H1 (cell line): Measurements from ENCODE around the gene RIPK4. TPM values are rescaled to one million over a fixed set of nuclear protein-coding genes. Genes with fewer than 3 reads are reported as not detected.

ENCODE experiments used
- CTCF ChIA-PET: fragments of 300-600 bp; sonication (Branson Sonifier 250); formaldehyde crosslinking; loops from one replicate; lab custom pipeline; 2021; ENCODE audit not compliant: partially characterized antibody; lab: Charles Lee
- POLR2A ChIA-PET: fragments of 300-600 bp; sonication (Branson Sonifier 250); formaldehyde crosslinking; loops from one replicate; lab custom pipeline; 2021; ENCODE audit warnings: inconsistent platforms; ENCODE audit not compliant: partially characterized antibody; lab: Charles Lee
- DNase-seq, 2 experiments: peaks; one replicate each; pipeline versions ENCODE4 v3.0.0 to v3.0.0-alpha.2; 2010 to 2022; ENCODE audit warnings: low spot score in 2 of 2, low read depth in 1 of 2, mixed read lengths in 1 of 2
- FAIRE-seq: peaks from 2 replicates; lab custom pipeline; 2011; peaks lifted over from hg19 to GRCh38; lab: Jason Lieb, UNC
- H2AFZ ChIP-seq: 2 replicates; pipeline ENCODE4 v1.8.1; 2012; ENCODE audit warnings: low read length, inconsistent platforms
- H2AK5ac ChIP-seq: 2 replicates; pipeline ENCODE4 v1.6.1; 2013; ENCODE audit warnings: low read depth, low read length
- H2BK120ac ChIP-seq: replicated peaks from 2 replicates; pipeline ENCODE3; 2013; ENCODE audit warnings: low read depth, low read length, inconsistent platforms
- H2BK12ac ChIP-seq: 2 replicates; pipeline ENCODE4 v1.6.1; 2013; ENCODE audit warnings: low read depth, low read length
- H2BK15ac ChIP-seq: 2 replicates; pipeline ENCODE4 v1.6.1; 2013; ENCODE audit warnings: low read length
- H2BK20ac ChIP-seq: 2 replicates; pipeline ENCODE4 v1.6.1; 2013; ENCODE audit warnings: low read length
- H2BK5ac ChIP-seq: 2 replicates; pipeline ENCODE4 v1.6.1; 2013; ENCODE audit warnings: low read depth, low read length
- H3K14ac ChIP-seq: 2 replicates; pipeline ENCODE4 v1.6.1; 2013; ENCODE audit warnings: inconsistent platforms; ENCODE audit not compliant: insufficient read length
- H3K18ac ChIP-seq: 2 replicates; pipeline ENCODE4 v1.6.1; 2013; ENCODE audit warnings: low read length; ENCODE audit errors: extremely low read depth
- H3K23ac ChIP-seq: 2 replicates; pipeline ENCODE4 v1.6.1; 2013; ENCODE audit warnings: inconsistent platforms; ENCODE audit not compliant: insufficient read length
- H3K23me2 ChIP-seq: 2 replicates; pipeline ENCODE4 v1.6.1; 2013; ENCODE audit warnings: low read depth, low read length
- H3K27ac ChIP-seq: 2 replicates; pipeline ENCODE4 v1.6.1; 2011; ENCODE audit warnings: low read depth, low read length, inconsistent platforms
- H3K27me3 ChIP-seq, 4 experiments: replicated peaks in 1 of 4; 1 replicate in 1 of 4; 2 replicates in 3 of 4; pipeline versions ENCODE4 v1.6.1 to v1.8.1; 2011 to 2013; ENCODE audit warnings: low read length in 3 of 4, mild to moderate bottlenecking in 3 of 4, inconsistent platforms in 2 of 4, mixed read lengths in 2 of 4, moderate library complexity in 1 of 4; ENCODE audit not compliant: control insufficient read depth in 3 of 4, insufficient read depth in 3 of 4; ENCODE audit errors: extremely low read depth in 1 of 4
- H3K36me3 ChIP-seq, 4 experiments: 2 replicates each; pipeline versions ENCODE4 v1.6.1 to v1.8.1; 2011 to 2013; ENCODE audit warnings: mild to moderate bottlenecking in 4 of 4, low read length in 3 of 4, moderate library complexity in 2 of 4, control low read depth in 1 of 4, inconsistent platforms in 1 of 4; ENCODE audit not compliant: insufficient read depth in 4 of 4, control insufficient read depth in 2 of 4
- H3K4ac ChIP-seq: replicated peaks from 2 replicates; pipeline ENCODE3; 2013; ENCODE audit warnings: low read length, low read depth, mixed read lengths, inconsistent platforms; ENCODE audit not compliant: insufficient read length
- H3K4me1 ChIP-seq, 4 experiments: replicated peaks in 1 of 4; 1 replicate in 1 of 4; 2 replicates in 3 of 4; pipeline versions ENCODE4 v1.6.1 to v1.8.1; 2011 to 2013; ENCODE audit warnings: low read length in 3 of 4, inconsistent platforms in 2 of 4, mixed read lengths in 1 of 4; ENCODE audit not compliant: insufficient read depth in 4 of 4, control insufficient read depth in 3 of 4
- H3K4me2 ChIP-seq, 2 experiments: 2 replicates each; pipeline versions ENCODE4 v1.6.1 to v1.8.1; 2011 to 2013; ENCODE audit warnings: low read depth in 2 of 2, low read length in 2 of 2, control low read depth in 1 of 2, inconsistent platforms in 1 of 2, mild to moderate bottlenecking in 1 of 2; ENCODE audit not compliant: insufficient read depth in 1 of 2
- H3K4me3 ChIP-seq, 4 experiments: fragments of 200-600, 300-600 bp in 1 of 4; sonication (generic), shearing (Covaris generic), sonication (Bioruptor Twin) in 1 of 4; 2 replicates each; pipeline versions ENCODE4 v1.5.1 to v1.8.1; 2011 to 2016; ENCODE audit warnings: low read length in 4 of 4, low read depth in 3 of 4, control low read depth in 2 of 4, inconsistent platforms in 2 of 4, mild to moderate bottlenecking in 2 of 4, mixed read lengths in 1 of 4, moderate library complexity in 1 of 4; ENCODE audit not compliant: insufficient read depth in 2 of 4; ENCODE audit errors: extremely low read depth in 1 of 4
- H3K56ac ChIP-seq: replicated peaks from 2 replicates; pipeline ENCODE3; 2013; ENCODE audit warnings: low read depth, mild to moderate bottlenecking, mixed read lengths, low read length, inconsistent platforms; ENCODE audit not compliant: insufficient read length
- H3K79me1 ChIP-seq: 2 replicates; pipeline ENCODE4 v1.6.1; 2013; ENCODE audit warnings: low read depth, low read length, control low read depth
- H3K79me2 ChIP-seq, 2 experiments: 2 replicates each; pipeline versions ENCODE4 v1.6.1 to v1.8.1; 2012 to 2013; ENCODE audit warnings: low read length in 2 of 2, mild to moderate bottlenecking in 2 of 2, inconsistent platforms in 1 of 2; ENCODE audit not compliant: insufficient read depth in 2 of 2, control insufficient read depth in 1 of 2
- H3K9ac ChIP-seq, 4 experiments: replicated peaks in 1 of 4; 1 replicate in 1 of 4; 2 replicates in 3 of 4; pipeline versions ENCODE4 v1.6.1 to v1.8.1; 2011 to 2013; ENCODE audit warnings: low read depth in 3 of 4, low read length in 3 of 4, control low read depth in 2 of 4, mild to moderate bottlenecking in 2 of 4, moderate library complexity in 2 of 4, inconsistent platforms in 1 of 4; ENCODE audit errors: extremely low read depth in 1 of 4
- H3K9me3 ChIP-seq, 2 experiments: 2 replicates each; pipeline versions ENCODE4 v1.6.1 to v1.8.1; 2012 to 2013; ENCODE audit warnings: mild to moderate bottlenecking in 2 of 2, moderate library complexity in 2 of 2, control low read depth in 1 of 2, inconsistent platforms in 1 of 2, low read depth in 1 of 2, low read length in 1 of 2, mixed read lengths in 1 of 2; ENCODE audit not compliant: insufficient read depth in 2 of 2
- H4K20me1 ChIP-seq, 2 experiments: replicated peaks in 1 of 2; 2 replicates each; pipeline versions ENCODE3 to v1.8.1; 2011 to 2013; ENCODE audit warnings: inconsistent platforms in 2 of 2, low read length in 2 of 2, mild to moderate bottlenecking in 1 of 2; ENCODE audit not compliant: insufficient read depth in 2 of 2, control insufficient read depth in 1 of 2
- H4K5ac ChIP-seq: 2 replicates; pipeline ENCODE4 v1.6.1; 2013; ENCODE audit warnings: low read length, low read depth, mixed read lengths, inconsistent platforms; ENCODE audit not compliant: insufficient read length
- H4K8ac ChIP-seq: 2 replicates; pipeline ENCODE4 v1.8.0; 2013; ENCODE audit warnings: mild to moderate bottlenecking, moderate library complexity, low read length, inconsistent platforms; ENCODE audit not compliant: insufficient read depth; ENCODE audit errors: extremely low read depth
- H4K91ac ChIP-seq: replicated peaks from 2 replicates; pipeline ENCODE3; 2013; ENCODE audit warnings: low read length, mixed read lengths, inconsistent platforms; ENCODE audit not compliant: insufficient read length
- BRCA1 ChIP-seq: IDR thresholded peaks from 2 replicates; pipeline ENCODE4 v1.6.1; 2012; ENCODE audit warnings: low read depth, low read length, improper control_type of control experiment
- EGR1 ChIP-seq: IDR thresholded peaks from 2 replicates; pipeline ENCODE4 v1.6.1; 2011; ENCODE audit warnings: low read depth, low read length, borderline replicate concordance
- JUN ChIP-seq: IDR thresholded peaks from 2 replicates; pipeline ENCODE4 v1.6.1; 2011; ENCODE audit warnings: low read depth, mild to moderate bottlenecking, improper control_type of control experiment, low read length
- POLR2A ChIP-seq, 2 experiments: IDR thresholded peaks; 1 replicate in 1 of 2; 2 replicates in 1 of 2; pipeline ENCODE4 v1.6.1; 2011; ENCODE audit warnings: low read depth in 2 of 2, low read length in 2 of 2, mild to moderate bottlenecking in 2 of 2; ENCODE audit errors: control extremely low read depth in 1 of 2
- RNF2 ChIP-seq: fragments of 200-900, 300-1000 bp; sonication (generic); IDR thresholded peaks from 2 replicates; pipeline ENCODE4 v1.7.1; 2016; ENCODE audit warnings: borderline replicate concordance, low read depth, mild to moderate bottlenecking, antibody characterized with exemption, low read length; ENCODE audit not compliant: poor library complexity, severe bottlenecking; ENCODE audit errors: missing control alignments
- SP1 ChIP-seq: IDR thresholded peaks from 2 replicates; pipeline ENCODE4 v1.6.1; 2011; ENCODE audit warnings: low read depth, low read length
- TAF7 ChIP-seq: optimal IDR thresholded peaks from 2 replicates; pipeline ENCODE3; 2011; ENCODE audit warnings: low read depth, mild to moderate bottlenecking, inconsistent platforms, low read length, moderate library complexity, borderline replicate concordance
- YY1 ChIP-seq: IDR thresholded peaks from 2 replicates; pipeline ENCODE4 v1.6.1; 2011; ENCODE audit warnings: low read depth, mild to moderate bottlenecking, low read length
- WGBS, 2 experiments: shearing (Covaris generic) in 1 of 2; methylation state at CpG; one replicate each; pipeline versions ENCODE4 v1.1.6 to v1.1.7; 2013 to 2015; ENCODE audit warnings: low lambda C conversion rate in 2 of 2, mixed read lengths in 2 of 2, inconsistent platforms in 1 of 2, low coverage in 1 of 2, missing lambda C conversion rate in 1 of 2; ENCODE audit not compliant: insufficient replicate concordance in 2 of 2, insufficient coverage in 1 of 2, insufficient read length in 1 of 2; ENCODE audit errors: extremely low coverage in 1 of 2, missing lambda C conversion rate in 1 of 2; 5-methylcytosine and 5-hydroxymethylcytosine counted together
- polyA plus RNA-seq, 7 experiments: library from polyadenylated mRNA; depleted of rRNA in 3 of 7; stranded (reverse) in 5 of 7; unstranded in 2 of 7; fragments of >200 nt in 5 of 7; fragments of 200-250 nt in 2 of 7; gene quantifications; 1 replicate in 5 of 7; 2 replicates in 1 of 7; 4 replicates in 1 of 7; pipeline versions ENCODE4 v1.2.1 to v1.2.3, GENCODE V29; 2011 to 2013; ENCODE audit warnings: missing spikeins in 2 of 7, mixed read lengths in 2 of 7
- total RNA-seq: library from RNA; stranded (reverse); fragmentation: NEBNext Ultra II Directional; extraction: Animal tissue kit (Norgen Biotek cat#: 25700); gene quantifications from 2 replicates; pipeline ENCODE4 v1.2.1, GENCODE V29; 2021

Gene RIPK4
- total and polyA plus RNA-seq, 2 of the 8 experiments (the other 6 are each of a cell fraction or from before 2014, with no cell fraction given), result 2.7 to 5.6 TPM

GRCh38 chr21:41764558-41765419, 2.1 kb downstream of the RIPK4 start:
- Histone ChIP-seq H3K27ac (no peak overlapping the region), H2AFZ (no peak overlapping the region), H3K36me3 (no peaks in the 10 kb centered on the region), H2BK120ac (no peak overlapping the region), H3K14ac (no peak overlapping the region), H3K4me1 (peaks cover 30 to 50% (median 39%) of the 10 kb centered on the region in 4 experiments), H3K9ac (no peak overlapping the region), H2BK5ac (no peak overlapping the region), H4K20me1 (peaks cover 7 to 8% of the 10 kb centered on the region in 2 experiments), H2BK12ac (peak overlapping the region; percentile 72), H2BK15ac (peak overlapping the region; percentile 36; the same call in 1 of the 2 replicates), H3K18ac (no peak overlapping the region; the same call in 1 of the 2 replicates), H4K91ac (no peak overlapping the region), H3K4ac (no peak overlapping the region), H2BK20ac (peak overlapping the region; percentile 55; the same call in 1 of the 2 replicates), H3K9me3 (no peaks in the 10 kb centered on the region), H3K79me1 (no peaks in the 10 kb centered on the region), H3K23ac (no peak overlapping the region), H3K23me2 (peaks cover 31% of the 10 kb centered on the region), H3K56ac (no peak overlapping the region), H3K79me2 (peaks cover 0 to 27% of the 10 kb centered on the region in 2 experiments; a peak in 3 of 4 replicates), H4K5ac (no peak overlapping the region), H3K27me3 (peaks cover 29 to 84% (median 71%) of the 10 kb centered on the region in 4 experiments), H4K8ac (no peak overlapping the region), H3K4me2 (peak overlapping the region in 1 of 2 experiments; percentile 94; a peak in 1 of 4 replicates), H3K4me3 (peak overlapping the region in 1 of 4 experiments; percentile 73; a peak in 3 of 8 replicates), H2AK5ac (peak overlapping the region; percentile 68)
- DNase-seq (no peak), FAIRE-seq (peak; percentile 45)
- TF ChIP-seq YY1, result no peak
- no peak for TF ChIP-seq JUN
- TF ChIP-seq BRCA1, result no peak
- TF ChIP-seq RNF2, result no peak
- TF ChIP-seq TAF7, result no peak
- no peak for TF ChIP-seq EGR1
- TF ChIP-seq POLR2A (IDR thresholded peaks at IDR 0.05; ENCODE audit: control extremely low read depth in 1 of 2, low read depth in 2 of 2, low read length in 2 of 2), result no peak
- TF ChIP-seq SP1, result no peak
- CTCF ChIA-PET, result interaction anchor here (1.5 to 9.1 kb wide), 7 partner anchors 9 to 153 kb away, joined by 3 to 71 read pairs (median 9); no protein-coding TSS in a partner anchor
- 68% methylated on average over 7 of the region's 7 CpGs; no CpG with 5 or more reads in 1 of the 2 experiments for WGBS, 2 experiments
- POLR2A ChIA-PET, result interaction anchor here (0.7 to 4.2 kb wide), 3 partner anchors 14 to 84 kb away, joined by 3 to 23 read pairs (median 10); no protein-coding TSS in a partner anchor
